NCI-H2196 treated with DMSO at 0.1 percent for 48 hours (cell line): ENCODE data around the gene KRT6A.
"Not testable (repeated sequence)": the region's sequence is repeated elsewhere in the genome, so short reads cannot be mapped to it uniquely, and the experiment has no call there.

ENCODE experiments used
- DNase-seq: peaks from one replicate; lab custom pipeline; 2025; ENCODE audit not compliant: unreplicated experiment; lab: John Stamatoyannopoulos, UW

Gene KRT6A

DNA sequence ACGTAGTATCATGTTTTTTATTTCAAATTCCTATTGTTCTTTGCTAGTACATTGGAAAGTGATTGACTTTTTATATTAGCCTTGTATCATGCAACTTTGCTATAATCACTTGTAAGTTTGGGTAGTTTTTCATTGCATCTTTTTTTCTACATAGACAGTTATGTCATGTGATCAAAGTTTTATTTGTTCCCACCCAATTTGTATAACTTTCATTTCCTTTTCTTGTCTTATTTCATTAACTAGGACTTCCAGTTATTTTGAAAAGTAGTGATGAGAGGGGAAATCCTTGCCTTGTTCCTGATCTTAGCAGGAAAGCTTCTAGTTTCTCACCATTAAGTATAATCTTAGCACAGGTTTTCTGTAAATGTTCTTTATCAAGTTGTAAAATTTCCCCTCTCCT, 9.8 kb upstream of the KRT6A start:
- DNase-seq: no peak

DNA sequence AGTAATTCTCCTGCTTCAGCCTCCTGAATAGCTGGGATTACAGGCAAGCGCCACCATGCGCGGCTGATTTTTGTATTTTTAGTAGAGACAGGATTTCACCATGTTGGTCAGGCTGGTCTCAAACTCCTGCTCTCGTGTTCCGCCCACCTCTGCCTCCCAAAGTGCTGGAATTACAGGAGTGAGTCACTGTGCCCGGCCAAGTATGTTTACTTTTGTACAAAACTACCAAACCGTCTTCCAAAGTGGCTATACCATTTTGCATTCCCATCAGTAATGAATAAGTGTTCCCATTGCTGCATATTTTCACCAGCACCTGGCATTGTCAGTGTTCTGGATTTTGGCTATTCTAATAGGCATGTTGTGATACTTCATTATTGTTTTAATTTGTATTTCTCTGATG, 8.4 kb upstream of the KRT6A start:
- no peak for DNase-seq

DNA sequence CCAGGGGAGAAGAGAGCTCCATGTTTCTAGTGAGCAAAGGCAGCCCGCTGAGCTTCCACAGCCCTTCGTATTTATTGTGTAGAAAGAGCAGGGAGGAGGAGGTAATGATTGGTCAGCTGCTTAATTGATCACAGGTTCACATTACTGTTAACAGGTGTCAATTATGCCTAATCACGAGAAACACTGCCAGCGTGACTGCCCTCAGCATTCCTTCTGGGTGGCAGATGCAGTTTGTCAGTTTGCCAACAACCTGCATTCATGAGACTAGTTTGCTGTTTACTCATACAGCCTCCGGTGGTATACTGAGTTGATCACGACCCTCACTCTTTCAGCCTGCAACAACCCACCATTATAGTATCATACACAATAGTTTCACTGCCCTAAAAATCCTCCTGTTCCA, 7.5 kb upstream of the KRT6A start:
- DNase-seq: not testable (repeated sequence)

DNA sequence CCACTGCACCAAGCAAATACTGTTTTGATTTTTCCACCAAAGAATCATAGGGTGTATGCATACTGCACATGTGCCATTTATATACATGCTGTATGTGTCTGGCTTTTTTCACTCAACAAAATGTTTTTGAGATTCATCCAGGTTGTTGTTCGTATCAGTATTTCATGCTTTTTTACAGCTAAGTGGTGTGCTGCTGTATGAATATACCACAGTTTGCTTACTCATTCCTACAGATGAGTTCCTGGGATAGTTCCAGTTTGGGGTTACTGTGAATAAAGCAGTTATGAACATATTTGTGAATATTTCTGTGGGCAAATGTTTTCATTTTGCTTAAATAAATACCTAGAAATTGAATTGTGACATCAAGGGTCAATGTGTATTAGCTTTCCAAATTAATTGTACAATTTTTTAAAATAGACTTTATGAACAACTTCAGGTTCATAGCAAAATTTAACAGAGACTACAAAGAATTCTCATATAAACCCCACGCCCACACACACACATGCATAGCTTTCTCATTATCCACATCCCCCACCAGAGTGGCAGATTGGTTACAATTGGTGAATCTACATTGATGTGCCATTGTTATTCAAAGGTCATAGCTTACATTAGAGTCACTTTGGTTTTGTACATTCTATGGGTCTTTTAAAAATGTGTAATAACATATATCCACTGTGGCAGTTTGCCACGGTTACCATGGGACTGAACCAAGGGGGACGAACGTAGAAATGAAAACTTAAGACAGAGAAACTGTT, 6.9 kb upstream of the KRT6A start:
- DNase-seq: no peak

DNA sequence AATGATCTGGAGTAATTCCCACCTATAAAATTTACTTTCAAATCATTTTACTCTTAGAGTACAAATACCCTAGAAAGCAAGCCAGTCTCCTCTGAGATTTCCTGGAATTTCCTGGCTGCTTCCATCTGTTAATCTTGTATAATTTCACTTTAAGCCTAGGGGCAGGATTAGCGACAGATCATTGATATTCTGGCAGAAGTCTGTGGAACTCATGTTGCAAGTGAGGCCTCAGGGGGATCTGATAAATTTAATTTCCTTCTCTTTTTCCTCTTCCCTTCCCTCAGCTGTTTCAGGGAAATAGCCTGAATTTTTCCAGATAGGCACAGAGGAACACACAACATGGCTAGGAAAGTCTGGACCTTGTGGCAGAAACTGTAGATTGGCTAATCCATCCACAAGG, 5.9 kb upstream of the KRT6A start:
- no peak for DNase-seq

DNA sequence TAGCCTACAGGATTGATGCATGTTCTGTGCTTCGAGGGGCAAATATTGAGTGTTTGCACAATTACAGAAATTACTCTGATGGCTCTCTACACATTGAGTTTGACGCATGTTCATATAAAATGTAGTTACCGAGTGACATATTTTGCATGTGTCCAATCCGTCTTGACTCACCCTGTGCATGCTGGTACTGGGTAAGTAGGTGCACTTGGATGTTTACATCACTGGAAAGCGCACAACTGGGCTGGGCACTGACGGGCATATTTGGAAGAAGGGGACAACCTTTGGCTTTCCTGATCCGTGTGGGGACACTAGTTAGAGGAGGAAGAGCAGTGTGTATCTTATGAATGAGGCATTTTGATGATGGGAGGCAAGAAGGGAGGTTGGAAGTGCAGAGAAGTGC, 4.9 kb upstream of the KRT6A start:
- no peak for DNase-seq

DNA sequence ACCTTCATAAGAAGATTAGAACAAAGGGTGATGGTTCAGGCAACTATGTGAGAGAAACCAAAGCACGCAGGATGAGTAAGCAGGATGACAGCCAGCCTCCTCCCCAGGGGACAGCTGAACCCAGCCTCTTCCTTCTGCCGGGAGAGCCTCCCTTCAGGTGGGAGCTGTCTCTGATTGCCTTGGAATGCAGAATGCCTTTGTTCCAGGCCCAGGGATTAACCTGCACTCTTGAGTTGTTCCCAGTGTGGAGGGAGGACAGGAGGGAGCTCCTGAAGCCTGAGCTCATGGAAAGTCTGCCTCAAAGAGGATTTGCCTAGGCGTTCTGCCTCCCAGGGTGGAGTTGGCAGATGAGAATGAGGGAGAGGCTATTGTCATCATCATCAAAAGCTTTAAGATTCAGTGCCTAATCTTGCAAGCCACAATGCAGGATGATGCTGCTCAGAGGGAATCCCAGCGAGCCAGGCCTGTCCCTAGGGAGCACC, 3.6 kb upstream of the KRT6A start:
- DNase-seq: peak; percentile 27

DNA sequence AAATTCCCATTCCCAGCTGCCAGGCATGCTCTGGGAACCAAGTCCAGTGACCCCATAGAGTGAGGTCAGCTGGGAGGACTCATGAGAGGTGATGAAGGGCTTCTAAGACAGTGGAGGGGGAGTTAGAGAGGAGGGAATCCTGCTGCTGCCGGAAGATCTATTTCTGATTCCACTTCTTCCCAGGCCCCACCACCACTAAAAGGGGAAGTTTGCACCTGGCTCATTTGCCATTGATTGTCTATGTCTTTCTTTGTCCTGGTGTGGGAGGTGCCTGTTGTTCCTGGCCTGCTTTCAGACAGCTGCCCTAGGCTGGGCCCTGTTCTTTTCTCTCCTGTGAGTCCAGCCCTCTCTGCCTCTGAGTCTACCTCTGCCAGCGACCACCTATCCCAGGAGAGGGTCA, 3.0 kb upstream of the KRT6A start:
- peak; percentile 33 for DNase-seq

DNA sequence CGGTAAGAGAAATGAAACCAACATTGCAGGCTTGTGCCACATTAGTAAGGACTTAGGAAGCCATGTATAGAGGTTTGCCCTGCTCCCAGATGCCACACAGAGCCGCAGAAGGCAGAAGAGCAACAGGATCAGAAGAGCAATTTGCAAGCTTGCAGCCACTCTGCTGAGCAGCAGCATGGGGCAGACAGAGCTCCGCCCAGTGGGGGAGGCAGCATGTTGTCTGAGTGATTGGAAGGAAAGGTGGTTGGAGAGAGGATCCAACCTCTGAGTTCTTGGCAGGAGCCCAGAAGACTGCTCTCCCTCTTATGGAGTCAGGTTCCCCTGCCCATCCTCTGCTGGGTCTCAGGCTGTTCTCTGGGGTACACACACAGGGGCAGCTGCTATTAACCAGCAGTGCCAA, 2.3 kb upstream of the KRT6A start:
- DNase-seq: peak; percentile 30

DNA sequence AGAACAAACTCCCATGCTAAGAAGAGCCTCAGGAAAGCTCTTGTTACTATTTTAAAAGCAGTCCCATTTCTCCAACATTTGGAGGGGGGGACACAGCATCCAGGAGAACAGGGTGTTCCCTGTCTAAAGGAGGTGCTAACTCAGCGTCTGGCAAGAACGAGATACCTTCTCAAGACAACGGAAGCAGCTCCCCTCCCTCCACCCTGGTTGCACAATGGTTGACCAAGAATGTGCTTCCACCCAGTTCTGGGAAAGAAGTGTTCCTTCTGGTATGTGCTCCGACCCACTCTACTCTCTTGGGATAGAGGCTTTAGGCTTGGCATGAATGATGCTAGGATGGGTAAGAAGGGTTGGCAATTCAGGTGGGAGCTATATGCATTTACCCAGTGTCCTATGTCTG, 1.5 kb upstream of the KRT6A start:
- no peak for DNase-seq

DNA sequence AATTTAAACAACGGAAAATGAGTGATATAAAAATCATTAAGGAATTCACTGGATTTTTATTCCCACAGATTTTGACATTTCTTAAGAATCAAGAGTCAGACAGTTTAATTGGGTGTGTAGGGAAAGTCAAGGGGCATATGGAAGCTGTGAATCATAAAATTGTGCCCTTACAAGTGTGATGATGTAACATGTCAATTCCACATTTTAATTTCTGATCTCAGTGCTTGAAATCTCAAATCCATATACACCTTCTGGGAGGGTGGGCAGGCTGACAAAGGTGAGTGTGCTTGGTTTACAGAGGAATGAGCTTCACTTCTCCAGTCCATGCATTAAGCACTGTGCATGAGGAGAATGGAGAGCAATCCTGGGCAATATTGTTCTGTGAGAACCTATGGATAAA, 1.0 kb upstream of the KRT6A start:
- DNase-seq: no peak

DNA sequence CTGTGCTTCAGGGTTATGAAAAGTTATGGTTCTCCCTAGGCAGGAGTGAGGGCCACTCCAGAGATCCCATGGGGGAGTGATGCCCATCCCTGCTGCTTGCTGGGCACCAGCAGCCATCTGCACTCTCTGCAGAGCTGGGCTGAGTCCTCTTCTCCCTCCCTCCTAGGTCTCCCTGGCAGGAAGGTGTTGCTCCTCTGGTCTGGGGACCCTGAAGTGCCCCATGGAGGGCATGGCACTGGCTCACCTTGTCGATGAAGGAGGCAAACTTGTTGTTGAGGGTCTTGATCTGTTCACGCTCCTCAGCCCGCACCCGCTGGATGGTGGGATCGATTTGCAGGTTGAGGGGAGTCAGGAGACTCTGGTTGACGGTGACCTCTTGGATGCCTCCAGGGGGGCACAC, 652 bp downstream of the KRT6A start:
- not testable (repeated sequence) for DNase-seq

DNA sequence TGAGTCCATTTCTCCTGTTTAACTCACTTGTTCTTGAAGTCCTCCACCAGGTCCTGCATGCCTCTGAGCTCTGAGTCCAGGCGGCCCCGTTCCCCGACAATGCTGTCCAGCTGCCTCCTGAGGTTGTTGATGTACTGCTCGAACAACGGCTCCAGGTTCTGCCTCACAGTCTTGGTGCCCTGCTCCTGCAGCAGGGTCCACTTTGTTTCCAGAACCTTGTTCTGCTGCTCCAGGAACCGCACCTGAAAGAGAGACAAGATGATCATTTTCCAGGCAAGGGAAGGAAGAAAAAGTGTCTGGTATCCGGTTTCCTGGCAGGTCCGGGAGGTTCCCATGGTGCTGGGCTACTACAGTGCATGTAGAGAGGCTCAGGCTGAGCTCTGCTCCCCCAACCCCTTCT, 1.6 kb downstream of the KRT6A start:
- DNase-seq: not testable (repeated sequence)

DNA sequence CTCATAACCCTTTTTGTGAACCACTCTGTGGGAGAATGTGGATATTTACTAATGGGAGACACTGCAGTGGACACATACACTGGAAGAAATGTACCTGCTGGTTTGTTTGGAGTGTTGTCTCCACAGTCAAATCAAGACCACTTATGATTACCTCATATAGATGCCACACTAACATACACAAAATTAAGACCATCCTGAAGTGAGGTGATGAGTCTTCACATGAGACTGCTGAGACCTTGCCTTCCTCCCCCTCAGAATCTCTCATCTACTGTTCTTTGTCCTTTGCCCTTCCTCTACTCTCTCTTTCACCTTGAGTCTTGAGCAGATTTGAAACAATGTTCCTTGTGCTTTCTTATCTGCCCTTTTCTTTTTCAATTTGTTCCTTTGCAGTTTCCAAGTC, 4.3 kb downstream of the KRT6A start:
- DNase-seq: no peak

DNA sequence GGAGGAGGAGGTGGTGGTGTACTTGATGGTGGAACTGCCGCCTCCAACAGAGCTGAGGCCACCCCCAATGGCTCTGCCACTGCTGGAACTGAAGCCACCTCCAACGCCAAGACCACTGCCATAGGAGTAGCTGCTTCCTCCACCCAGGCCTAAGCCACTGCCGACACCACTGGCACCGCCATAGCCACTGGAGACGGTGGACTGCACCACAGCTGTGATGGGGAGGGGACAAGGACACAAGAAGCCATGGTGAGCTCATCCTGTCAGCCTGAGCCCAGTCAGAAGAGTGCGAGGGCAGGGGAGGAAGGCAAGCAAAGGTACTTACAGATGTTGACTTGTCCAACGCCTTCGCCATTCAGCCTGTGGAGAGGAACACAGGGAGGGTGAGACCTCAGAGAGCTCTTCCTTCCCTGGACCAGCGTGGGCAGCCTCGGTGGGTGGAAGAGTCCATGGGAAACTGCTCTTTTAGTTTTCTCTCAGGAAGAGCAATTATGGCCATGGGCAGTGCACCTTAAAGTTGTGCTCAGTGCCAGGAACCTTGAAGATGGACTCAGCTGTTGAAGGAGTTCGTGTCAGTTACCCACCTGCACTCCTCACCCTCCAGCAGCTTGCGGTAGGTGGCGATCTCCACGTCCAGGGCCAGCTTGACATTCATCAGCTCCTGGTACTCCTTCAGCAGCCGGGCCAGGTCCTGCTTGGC, 5.2 kb downstream of the KRT6A start:
- not testable (repeated sequence) for DNase-seq

DNA sequence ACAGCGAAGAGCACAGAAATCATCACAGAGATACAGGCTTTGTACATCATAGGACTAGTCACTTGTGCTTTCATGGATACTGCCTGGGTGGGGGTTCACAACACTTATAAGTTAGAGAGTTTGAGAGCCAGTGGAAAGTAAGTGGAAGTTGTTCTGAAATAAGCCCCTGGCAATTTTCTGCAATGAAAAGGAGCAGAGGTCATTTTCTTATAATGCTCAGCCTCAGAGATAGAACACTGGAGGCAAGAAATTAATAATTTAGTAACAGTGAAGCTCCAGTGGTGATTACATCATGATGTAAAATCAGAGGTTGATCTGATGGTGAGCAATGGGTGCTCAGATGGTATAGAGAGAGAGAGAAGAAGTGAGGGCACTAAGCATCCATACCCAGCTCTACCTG, 5.8 kb downstream of the KRT6A start:
- no peak for DNase-seq

DNA sequence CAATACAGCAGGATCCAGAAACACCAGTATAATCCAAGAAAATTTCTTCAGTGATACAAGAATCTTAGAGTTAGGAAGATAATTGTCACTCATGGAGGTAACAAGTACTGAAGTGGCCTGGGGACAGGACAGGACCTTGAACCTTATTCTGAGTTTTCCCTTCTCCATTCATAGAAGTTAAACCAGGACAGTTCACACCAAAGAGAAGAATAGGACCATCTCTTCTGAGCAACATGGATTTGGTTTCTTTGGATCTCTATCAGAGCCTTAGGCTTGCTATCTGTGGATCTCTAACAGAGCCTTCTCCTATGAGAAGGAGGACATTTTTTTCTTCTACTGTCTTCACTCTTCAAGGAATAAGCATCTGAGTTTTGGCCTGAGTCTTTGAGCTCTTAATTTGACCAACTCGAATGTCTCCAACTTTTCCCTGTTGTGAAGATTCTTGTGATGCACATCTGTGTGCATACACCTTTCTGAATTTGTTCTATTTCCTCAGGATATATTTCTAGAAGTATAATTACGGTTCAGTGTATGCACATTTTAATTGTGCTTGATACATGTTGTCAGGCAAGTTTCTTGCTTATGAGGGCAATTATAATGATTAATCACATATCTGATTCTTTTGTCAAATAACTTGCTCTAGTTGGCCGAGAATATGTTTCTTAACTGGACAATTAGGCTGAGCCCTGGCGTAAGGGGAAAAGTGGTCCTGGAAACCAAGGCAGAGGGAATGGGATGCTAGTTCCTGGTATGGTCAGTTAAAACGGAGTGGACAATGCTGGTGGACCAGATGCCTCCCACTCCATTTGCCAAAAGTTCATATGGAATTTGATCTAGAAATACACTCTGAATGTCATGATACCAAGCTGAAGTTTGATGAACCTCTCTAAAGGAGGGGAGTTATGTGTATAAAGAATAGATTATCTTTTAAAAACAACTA, 6.6 kb downstream of the KRT6A start:
- DNase-seq: no peak

DNA sequence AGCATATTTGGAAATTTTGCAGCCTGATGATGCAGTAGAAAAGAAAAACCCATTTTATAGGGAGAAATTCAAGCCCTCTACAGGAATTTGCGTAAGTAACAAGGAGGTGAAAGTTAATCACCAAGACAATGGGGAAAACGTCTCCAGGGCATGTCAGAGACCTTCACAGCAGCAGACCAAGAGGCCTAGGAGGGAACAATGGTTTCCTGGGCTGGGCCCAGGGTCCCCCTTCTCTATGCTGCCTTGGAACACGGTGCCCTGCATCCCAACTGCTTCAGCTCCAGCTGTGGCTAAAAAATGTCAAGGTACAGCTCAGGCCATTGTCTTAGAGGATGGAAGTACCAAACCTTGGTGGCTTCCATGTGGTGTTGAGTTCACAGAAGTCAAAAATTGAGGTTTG, 13.0 kb downstream of the KRT6A start:
- DNase-seq: no peak

DNA sequence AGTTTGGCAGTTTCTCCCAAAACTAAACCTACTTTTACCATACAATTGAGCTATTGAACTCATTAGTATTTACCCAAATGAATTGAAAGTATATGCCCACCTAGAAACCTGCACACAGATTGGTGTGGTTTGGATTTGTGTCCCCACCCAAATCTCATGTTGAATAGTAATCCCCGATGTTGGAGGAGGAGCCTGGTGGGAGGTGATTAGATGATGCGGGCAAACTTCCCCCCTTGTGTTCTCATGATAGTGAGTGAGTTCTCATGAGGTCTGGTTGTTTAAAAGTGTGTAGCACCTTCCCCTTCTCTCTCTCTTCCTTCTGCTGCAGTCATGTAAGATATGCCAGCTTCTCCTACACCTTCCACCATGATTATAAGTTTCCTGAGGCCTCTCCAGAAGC, 15.4 kb downstream of the KRT6A start:
- no peak for DNase-seq

DNA sequence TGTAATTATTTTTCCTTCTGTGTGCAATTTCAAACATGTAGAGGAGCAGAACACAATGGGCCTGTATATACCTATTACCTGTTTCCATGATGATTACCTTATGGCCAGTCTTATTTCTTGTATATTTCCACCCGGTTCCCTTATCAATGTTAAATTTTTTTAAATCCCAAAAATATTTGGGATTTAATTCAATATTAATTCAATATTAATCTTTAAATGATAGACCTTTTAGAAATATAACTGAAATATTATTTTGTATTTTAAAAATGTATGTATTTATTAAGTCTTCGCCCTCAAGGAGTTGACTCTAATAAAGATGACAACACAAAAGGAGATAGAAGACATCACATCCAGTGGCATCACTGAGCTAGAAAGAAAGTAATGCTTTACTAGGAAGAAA, 18.8 kb downstream of the KRT6A start:
- no peak for DNase-seq

DNA sequence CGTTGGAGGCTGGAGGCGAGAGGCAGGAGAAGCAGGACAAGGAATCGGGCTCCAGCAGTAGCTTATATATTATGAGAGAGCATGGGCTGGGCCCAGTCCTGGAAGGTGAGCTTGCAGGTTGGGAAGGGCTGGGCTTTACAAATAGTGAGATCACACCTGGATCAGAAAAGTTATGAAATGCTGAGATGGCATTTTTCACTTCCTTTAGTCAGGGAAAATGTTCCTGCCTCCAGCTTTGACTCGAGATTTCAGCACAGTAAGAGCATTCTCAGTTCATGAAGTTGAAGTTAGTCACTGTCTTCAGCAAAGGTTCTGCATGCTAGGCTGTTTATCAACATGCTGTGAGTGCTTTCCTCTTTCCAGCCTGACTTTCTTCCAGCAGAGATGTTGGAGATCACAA, 19.3 kb downstream of the KRT6A start, which contains the start of gene KRT6C:
TSS of gene KRT6C (minus strand) at position 38 of the 400 bp plus-strand sequence. CDS start 68 bp downstream, outside the sequence.
- DNase-seq: no peak
